ENCODE results near the gene IREB2.
"Not testable (repeated sequence)": the region's sequence is repeated elsewhere in the genome, so short reads cannot be mapped to it uniquely, and the experiment has no call there.

Gene IREB2, protein sequence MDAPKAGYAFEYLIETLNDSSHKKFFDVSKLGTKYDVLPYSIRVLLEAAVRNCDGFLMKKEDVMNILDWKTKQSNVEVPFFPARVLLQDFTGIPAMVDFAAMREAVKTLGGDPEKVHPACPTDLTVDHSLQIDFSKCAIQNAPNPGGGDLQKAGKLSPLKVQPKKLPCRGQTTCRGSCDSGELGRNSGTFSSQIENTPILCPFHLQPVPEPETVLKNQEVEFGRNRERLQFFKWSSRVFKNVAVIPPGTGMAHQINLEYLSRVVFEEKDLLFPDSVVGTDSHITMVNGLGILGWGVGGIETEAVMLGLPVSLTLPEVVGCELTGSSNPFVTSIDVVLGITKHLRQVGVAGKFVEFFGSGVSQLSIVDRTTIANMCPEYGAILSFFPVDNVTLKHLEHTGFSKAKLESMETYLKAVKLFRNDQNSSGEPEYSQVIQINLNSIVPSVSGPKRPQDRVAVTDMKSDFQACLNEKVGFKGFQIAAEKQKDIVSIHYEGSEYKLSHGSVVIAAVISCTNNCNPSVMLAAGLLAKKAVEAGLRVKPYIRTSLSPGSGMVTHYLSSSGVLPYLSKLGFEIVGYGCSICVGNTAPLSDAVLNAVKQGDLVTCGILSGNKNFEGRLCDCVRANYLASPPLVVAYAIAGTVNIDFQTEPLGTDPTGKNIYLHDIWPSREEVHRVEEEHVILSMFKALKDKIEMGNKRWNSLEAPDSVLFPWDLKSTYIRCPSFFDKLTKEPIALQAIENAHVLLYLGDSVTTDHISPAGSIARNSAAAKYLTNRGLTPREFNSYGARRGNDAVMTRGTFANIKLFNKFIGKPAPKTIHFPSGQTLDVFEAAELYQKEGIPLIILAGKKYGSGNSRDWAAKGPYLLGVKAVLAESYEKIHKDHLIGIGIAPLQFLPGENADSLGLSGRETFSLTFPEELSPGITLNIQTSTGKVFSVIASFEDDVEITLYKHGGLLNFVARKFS

DNA sequence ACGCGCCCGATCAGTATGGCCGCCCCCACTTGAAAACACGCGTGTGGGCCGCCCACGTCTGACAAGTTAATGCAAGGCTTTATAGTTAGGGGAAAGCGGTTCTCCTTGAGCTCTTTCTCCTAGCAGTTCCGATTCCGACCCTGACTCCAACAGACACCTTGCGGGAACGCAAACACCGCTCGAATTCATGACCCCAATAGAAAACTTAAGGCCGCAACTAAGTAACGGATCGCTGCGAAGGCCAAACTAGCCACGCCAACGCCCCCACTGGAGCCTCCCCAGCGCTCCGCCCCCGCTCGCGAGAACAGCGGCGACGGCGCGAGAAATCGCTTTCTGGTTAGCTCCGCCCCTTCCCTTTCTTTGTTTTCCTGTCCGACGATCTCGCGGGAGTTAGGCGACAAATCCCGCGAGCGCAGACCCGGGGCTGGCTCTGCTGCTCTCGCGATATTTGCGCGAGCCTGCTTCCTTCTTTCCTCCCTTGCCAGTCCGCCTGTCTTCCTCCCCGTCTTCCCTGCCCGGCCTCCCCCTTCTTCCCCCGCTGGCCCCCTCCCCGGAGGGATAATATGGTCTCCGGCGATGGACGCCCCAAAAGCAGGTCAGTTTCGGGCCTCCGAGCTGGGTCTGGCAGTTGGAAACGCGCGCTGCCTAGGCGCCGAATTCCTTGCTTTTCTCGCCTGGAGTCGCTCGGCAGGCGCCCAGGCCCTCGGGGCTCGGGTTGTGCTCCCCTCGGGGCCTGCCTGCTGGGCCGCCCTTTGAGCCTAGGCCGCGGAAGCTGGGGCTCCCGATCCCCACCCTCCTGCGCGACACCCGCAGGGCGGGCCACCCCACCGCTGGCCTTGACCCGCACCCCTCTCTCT is at the start of gene IREB2:
IREB2 (plus strand) TSS at position 455 of the 857 bp plus-strand sequence; CDS start at position 577, 122 bp downstream.
- DNase-seq (ENCODE audit: low read depth) = peak; percentile 90

DNA sequence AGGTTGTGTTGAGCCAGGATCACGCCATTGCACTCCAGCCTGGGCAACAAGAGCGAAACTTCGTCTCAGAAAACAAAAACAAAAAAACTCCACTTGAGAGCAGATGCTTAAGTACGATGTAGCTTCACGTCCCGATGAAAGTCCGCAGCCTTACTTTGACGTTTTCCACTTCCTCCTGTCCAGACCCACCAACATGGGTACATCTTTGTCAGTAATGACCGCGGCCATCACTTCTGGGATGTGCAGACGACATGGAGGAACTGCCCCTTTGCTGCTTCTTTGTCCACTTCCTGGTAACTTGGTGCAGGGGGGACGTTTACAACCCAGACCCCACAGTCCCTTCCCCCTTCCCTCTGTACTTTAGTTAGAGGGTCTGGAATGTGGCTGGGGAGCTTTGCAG is 49.2 kb upstream of the IREB2 start:
- no peak for DNase-seq (ENCODE audit: low read depth)

DNA sequence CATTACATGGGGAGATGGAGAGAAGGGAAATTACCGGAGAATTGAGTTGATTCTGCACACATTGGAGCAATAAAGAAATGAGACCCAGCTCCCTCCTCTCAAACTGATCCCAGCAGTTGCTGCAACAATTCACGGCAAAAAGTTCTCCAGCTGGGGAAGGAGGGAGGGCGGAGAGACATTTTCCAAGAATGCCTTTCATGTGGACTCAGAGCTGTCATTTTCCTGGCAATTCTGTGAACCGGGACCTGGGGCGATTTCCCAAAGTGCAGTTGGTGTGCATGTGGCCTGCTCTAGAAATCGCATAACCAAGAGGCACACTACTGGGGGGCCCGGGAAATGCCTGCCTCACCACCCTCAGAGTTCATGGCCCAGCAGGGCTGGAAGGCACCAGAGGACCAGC is 48.7 kb upstream of the IREB2 start:
- DNase-seq (ENCODE audit: low read depth) = no peak

DNA sequence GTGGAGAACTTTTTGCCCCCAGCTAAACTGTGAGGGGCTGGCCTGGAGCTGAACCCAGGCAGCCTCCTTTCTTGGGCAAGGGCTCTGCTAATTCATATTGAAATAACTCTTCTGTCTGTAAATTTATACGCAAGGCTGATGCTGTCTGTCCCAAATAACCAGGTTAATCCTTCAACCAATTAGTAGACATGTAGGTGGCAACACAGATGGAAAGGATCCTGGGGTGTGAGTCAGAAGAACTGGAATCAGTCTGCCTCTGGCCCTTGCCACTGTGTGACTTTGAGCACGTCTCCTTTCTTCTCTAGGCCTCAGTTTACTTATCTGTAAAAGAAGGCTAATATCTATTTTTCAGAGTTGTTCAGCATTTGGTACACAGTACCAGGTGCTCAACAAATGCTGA is 48.3 kb upstream of the IREB2 start:
- DNase-seq (ENCODE audit: low read depth) = no peak

DNA sequence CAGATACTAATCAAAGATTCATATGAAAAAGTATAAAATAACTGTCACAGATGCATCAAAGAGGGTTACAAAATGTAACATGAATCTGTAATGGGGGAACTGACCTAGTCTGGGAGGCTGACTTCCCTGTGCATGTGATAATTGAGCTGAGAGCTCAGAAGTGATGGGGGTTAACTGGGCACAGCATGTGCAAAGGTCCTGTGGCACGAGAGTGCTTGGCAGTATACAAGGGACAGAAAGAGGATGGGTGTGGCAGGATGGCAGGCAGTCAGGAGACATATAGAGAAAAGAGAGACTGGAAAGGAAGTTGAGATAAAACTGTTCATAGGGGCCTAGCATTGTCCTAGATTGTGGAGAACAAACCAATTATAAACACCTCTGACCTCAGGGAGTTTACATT is 47.8 kb upstream of the IREB2 start:
- DNase-seq (ENCODE audit: low read depth) = no peak

DNA sequence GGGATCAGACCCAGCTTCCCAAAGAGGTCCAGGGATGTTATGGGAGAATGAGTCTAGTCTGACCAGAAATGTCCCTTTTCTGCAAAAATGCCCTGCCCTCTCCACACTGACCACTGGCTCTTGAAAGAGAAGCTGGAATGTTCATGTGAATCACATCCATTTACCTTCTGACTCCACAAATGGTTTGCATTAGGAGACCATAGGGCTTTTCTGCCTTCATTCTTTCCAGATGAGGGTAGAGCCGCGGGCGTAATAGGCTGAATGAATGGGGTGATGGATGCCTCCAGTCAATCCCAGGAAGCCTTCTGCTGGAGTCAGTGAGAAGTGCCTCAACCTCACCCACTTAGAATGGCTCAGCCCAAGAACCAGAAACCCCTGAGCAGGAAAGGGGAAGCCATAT is 47.2 kb upstream of the IREB2 start:
- DNase-seq (ENCODE audit: low read depth) = no peak

DNA sequence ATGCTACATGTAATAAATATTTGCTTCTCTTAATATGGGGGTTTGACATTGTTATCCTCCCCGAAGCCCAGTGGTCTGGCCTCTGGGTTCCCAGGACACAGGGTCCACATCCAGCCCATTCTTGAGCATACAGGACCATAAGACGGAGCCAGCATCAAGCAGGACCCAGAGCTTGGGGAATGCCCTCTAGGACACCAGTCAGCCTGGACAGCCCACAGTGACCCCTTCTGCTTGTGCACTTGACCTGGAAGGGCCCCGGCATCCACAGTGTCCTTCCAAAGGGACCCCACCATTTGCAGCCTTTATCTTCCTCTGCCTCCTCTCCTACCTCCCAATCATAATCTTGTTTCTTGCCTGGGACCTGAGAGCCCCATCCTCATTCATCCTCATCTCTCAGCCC is 46.2 kb upstream of the IREB2 start:
- DNase-seq (ENCODE audit: low read depth) = no peak

DNA sequence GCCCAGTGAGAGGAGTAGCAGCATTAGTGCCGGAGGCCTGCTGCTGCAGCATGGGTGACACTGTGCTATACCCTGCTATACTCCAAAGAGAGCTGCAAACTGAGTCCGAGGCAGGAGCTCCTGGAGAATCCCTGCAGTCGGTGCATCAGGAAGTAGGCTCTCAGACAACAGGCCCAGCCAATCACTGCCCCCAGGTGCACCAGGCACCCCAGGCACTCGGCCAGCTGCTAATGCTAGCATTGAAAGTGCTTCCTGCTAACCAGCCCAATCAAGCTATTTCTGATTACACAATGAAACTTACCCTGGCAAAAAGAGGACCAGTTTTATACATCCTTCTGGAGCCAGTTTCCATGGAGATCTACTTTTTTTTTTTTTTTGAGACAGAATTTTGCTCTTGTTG is 45.6 kb upstream of the IREB2 start:
- DNase-seq (ENCODE audit: low read depth) = no peak

DNA sequence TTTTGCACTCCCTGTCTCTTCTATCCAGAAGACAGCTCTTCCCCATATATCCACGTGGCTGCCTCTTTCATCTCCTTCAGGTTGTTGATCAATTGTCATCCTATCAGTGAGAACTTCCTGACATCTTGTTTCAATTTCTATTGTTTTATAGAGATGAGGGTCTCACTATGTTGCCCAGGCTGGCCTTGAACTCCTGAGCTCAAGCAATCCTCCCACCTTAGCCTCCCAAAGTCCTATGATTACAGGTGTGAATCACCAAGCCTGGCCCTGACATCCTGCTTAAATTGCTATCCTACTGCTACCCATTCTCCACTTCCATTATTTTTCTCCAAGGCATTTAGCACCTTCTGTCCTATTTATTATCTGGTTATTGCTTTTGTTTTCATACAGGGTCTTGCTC is 44.9 kb upstream of the IREB2 start:
- DNase-seq (ENCODE audit: low read depth) = no peak

DNA sequence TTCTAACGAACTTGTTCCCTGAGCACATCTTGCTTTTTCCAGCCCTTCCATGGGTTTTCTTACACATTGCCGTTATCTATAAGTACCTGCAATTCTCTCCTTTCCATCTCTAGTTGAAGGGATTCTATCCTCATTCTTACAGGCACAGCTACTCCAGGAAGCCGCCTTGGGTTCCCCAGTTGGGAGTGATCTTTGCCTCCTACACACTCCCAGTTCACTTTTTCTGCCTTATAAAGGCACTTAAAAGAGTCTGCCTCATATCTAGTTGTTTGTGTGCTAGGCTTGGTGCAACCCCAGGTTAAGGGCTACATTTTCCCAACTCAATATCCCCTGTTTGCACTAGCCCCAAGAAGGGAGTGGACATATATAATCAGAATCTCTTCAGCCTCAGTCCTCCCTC is 44.0 kb upstream of the IREB2 start:
- DNase-seq (ENCODE audit: low read depth) = no peak

DNA sequence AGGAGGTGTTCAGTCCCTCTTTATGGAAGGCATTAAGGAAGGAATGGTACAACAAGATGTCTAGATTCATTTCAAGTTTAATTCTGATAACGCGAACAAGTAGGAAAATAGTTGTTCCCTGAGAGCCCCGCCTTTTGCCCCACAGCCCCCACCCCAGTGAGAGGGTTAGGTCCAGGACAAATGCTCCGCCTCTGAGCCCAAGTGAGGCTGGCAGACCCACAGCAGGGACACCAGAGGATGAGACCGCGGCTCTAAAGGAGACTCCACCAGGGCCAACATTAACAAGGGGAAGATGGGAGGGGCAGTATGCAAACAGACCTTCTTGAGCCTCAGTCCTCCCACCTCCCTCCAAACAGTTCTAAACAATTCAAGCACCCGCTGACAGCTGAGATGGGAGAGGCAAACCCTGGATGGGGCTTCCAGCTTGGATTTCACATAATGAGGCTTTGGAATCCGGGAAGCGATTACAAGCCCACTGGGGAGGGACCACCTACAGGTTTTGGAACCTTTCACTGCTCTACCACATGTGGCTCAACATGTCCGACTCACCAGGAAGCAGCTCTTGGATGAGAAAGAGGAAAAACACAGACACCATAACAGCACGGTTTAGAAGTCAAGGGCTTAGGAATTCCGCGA is 42.9 kb upstream of the IREB2 start:
- no peak for DNase-seq (ENCODE audit: low read depth)

DNA sequence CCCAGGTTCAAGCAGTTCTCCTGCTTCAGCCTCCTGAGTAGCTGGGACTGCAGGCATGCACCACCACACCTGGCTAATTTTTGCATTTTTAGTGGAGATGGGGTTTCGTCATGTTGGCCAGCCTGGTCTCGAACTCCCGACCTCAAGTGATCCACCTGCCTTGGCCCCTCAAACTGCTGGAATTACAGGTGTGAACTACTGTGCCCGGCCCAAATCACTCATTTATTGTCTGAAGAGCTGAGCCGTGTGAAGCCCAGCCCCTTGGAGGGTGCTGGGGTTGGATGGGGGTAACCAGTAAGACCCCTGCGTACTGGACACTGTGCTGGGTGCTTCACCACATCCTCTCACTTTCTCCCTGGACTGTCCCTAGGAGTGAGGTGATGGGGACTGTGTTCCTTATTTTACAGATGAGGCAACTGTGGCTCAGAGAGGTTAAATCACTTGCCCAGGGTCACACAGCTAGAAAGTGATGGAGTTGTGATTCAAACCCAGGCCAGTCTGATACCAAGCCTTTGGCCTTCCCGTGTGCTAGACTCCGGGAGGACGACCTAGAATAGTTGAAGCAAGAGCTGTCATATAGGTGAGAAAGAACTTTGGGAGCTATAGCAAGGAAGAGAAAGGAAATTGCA is 41.7 kb upstream of the IREB2 start:
- no peak for DNase-seq (ENCODE audit: low read depth)

DNA sequence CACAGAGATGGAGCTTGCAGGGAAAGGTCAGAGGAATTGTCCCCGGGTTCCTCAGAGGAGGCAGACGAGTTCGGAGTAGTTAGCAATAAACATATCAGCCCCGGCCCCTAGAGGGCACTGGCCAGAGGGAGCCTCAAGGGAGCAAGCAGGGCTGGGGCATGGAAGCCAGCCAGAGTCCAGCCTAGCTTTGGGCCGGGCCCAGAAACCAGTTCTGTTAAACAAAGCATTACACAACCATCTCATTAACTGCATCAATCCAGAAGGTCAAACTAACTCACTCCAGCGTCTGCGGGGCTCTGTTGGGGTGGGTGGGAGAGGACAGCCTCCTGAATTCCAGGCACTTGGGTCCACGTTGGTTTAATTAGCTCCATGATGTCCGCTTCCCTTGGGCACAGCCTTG is 41.0 kb upstream of the IREB2 start:
- no peak for DNase-seq (ENCODE audit: low read depth)

DNA sequence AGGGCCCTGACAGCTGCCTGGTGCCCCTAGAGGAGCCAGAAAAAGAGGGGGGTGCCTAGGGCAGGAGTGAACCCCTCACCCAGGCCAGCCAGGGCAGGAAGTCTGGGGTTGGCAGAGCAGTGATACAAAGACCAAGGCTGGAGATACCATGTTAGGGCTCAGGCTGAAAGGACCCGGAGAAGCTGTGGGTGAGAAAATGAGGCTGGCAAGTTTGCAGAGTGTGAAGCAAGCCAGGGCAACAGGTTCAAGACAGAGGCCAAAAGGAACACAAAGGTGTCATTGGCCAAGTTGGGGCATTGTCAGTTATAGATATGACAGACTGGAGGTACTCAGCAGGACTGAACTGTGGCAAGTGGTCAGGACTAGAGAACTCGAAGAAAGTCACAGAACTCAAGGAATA is 40.6 kb upstream of the IREB2 start:
- no peak for DNase-seq (ENCODE audit: low read depth)

DNA sequence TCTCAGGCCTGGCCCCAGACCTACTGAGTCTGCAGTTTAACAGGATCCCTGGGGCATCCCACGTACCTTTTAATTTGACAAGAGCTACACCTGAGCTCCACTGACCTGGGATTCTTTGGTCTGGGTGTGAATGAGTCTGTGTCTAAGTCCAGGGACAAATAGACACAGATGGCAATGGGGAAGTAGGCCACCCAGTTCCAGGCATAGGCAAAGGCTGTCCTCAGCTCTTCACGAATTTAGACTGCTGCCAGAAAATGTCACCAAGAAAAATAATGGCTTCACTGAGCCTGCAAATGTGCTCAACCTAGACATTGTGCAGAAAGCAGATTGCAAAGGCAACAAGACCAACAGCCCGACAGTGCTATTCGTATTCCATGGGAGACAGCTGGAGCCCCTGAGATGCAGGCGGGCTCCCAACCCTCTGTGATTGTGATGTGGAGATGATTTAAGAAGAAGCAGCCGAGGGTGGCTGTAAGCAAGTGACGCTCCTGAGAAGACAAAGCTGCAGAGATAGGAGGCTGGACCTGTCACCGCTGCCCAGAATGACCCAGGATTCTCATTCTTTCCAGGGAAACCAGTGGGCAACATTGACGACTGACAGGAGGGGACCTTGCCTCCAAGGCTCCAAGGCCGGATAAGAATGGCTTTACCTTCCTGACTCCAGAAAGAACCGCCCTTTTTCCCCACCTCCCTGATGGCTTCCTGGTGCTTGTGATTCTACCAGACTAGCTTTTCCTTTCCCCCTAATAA is 39.8 kb upstream of the IREB2 start:
- no peak for DNase-seq (ENCODE audit: low read depth)

DNA sequence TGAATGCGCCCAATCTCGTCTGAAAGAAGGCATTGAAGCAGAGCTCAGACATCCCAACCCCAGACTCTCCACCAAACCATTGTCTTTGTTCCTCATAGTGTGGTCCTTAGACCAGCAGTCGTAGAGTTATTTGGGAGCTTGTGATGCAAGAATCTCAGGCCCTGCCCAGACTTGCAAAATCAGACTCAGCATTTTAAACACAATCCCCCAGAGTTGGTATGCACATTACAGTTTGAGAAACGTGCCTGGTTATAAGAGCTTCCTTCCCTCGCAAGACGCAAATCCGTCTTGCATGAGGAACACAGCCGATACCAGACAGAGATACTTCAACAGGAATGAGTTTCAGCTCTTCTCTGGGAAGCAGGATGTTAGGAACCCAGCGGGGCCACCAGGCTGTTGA is 38.9 kb upstream of the IREB2 start:
- DNase-seq (ENCODE audit: low read depth) = no peak

DNA sequence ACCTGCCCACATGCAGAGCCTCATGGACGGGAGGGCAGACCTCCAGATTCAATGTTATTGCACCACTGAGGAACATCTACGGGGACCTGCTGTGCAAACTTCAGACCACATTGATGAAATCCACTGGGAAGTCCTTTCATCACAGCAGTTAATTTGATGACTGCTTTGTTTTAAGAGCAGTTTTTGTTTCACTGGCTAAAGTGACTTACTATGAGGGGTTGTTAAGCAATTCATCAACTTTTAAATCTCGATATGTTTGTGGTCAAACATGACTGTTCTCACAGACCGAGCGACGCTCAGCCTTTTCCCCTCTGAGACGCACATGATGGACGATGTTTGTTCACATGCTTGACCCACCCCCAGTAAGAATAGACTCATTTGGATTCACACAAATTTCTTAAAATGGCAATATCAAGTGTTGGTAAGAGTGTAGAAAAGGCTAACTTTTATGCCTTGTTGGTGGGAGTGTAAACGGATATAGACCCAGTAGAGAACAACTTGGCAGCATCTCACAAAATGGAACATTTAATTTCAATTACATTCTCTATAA is 35.9 kb upstream of the IREB2 start:
- no peak for DNase-seq (ENCODE audit: low read depth)

DNA sequence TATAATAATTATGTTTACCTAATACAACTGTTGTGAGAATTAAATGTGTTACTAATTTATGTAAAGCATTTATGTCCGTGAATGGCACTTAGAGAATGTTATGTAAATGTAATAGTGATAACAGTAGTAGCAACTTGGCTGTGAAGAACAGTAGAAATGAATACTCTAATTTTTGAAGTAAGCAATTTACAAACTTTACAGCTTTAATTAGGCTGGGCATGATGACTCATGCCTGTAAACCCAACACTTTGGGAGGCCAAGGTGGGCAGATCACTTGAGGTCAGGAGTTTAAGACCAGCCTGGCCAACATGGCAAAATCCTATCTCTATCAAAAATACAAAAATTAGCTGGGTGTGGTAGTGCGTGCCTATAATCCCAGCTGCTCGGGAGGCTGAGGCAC is 33.9 kb upstream of the IREB2 start:
- DNase-seq (ENCODE audit: low read depth) = no peak

DNA sequence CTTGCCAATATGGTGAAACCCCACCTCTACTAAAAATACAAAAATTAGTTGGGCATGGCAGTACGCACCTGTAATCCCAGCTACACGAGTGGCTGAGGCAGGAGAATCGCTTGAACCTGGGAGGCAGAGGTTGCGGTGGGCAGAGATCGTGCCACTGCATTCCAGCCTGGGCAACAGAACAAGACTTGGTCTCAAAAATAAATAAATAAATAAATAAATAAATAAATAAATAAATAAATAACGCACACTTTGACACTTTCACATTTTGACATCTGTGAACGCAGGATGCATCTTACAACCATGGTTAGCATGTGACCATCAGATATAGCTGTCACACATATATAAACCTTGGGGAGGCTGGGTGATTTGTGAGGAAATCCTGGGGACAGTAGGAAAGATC is 33.2 kb upstream of the IREB2 start:
- not testable (repeated sequence) for DNase-seq (ENCODE audit: low read depth)

DNA sequence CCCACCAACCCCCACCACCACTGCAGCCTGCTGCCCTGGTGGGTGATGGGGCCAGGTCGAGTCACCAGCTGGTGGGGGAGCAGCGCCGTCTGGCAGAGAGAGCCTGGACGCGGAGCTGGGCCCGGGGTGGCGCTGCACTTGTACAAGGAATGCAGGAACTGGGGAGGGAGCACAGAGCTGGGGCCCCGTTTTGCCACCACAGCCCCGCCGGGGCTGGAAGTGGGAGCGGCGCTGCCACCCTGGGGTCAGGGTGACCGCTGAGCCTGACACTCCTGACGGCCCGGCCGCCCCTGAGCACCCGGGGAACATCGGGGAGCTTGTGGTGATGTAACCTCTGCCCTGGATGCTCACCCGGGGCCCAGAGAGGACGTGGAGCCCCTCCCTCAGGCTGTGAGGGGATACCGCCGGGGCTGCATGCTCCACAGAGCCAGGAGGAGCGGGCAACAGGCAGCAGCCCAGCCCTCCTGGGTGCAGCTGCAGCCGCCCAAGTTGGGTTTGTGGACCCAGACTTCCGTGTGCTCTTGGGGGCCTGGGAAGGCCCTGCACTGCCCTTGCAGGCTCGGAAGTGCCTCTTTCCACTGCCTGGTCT is 32.6 kb upstream of the IREB2 start:
- DNase-seq (ENCODE audit: low read depth) = no peak
